ENCODE measurements around the gene LDB1.
A peak's percentile ranks its signal among the peaks of the same experiment; 100 is the strongest.

The LDB1 gene

DNA sequence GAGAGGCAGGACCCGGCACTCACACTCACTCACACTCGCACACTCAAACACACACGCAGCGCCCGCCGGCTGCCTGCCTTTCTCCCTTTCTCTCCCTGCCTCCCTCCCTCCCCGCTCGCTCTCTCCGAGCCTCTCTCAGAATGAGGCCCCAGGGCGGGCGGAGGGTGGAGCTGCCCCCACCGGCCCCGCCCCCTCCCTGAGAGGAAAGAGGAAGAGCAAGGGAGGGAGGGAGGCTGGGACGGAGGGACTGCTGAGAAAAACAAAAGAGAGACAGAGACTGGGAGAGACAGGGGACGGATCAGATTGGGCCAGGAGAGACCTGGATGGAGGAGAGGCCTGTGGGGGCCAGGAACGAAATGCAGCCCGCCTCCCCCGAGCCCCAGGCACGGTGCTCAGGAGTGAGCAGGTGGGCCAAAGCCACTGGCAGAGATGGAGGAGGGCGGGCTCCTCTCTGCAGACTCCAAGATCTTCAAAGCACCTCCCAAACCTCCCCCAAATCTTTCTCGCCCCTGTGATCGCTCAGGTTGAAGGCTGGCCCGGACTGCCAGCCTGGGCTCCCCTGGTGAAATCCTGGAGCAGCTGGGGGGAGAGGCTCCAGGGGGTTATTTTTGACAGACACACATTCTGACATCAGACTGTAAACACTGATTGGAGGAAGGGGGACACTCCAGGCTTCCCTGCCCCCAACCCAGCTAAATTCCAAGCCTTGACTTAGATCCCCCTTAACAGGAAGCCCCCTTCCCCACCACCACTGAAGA, 5.1 kb downstream of the LDB1 start:
- Histone ChIP-seq H3K79me2 (ENCODE audit: control insufficient read depth, low read length) (peaks cover 86% of the 10 kb centered on the region), H4K20me1 (ENCODE audit: control insufficient read depth, insufficient read depth, low read depth, low read length) (peaks cover 25% of the 10 kb centered on the region), H3K36me3 (ENCODE audit: control insufficient read depth, low read length) (peaks cover 26% of the 10 kb centered on the region), H3K4me3 (ENCODE audit: low read length) (peak overlapping the region; percentile 97), H3K9me3 (ENCODE audit: control insufficient read depth, insufficient read depth, low read length) (no peaks in the 10 kb centered on the region), H3K9me2 (replicated peaks; ENCODE audit: control insufficient read depth, low read length) (no peaks in the 10 kb centered on the region), H3F3A (ENCODE audit: control insufficient read depth, insufficient read depth) (peaks cover 38% of the 10 kb centered on the region), H3K27me3 (ENCODE audit: control insufficient read depth, low read length) (no peaks in the 10 kb centered on the region), H3K27ac (ENCODE audit: low read depth, low read length) (peak overlapping the region; percentile 86), H3K4me2 (ENCODE audit: low read length) (peak overlapping the region; percentile 99), H3K4me1 (ENCODE audit: control insufficient read depth, low read length) (peaks cover 63% of the 10 kb centered on the region)
- TF ChIP-seq, protein P1, sequence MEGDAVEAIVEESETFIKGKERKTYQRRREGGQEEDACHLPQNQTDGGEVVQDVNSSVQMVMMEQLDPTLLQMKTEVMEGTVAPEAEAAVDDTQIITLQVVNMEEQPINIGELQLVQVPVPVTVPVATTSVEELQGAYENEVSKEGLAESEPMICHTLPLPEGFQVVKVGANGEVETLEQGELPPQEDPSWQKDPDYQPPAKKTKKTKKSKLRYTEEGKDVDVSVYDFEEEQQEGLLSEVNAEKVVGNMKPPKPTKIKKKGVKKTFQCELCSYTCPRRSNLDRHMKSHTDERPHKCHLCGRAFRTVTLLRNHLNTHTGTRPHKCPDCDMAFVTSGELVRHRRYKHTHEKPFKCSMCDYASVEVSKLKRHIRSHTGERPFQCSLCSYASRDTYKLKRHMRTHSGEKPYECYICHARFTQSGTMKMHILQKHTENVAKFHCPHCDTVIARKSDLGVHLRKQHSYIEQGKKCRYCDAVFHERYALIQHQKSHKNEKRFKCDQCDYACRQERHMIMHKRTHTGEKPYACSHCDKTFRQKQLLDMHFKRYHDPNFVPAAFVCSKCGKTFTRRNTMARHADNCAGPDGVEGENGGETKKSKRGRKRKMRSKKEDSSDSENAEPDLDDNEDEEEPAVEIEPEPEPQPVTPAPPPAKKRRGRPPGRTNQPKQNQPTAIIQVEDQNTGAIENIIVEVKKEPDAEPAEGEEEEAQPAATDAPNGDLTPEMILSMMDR (IDR thresholded peaks at IDR 0.05; ENCODE audit: low read depth, low read length, poor library complexity, severe bottlenecking) = no peak
- no peak for TF ChIP-seq EZH2phosphoT487 (IDR thresholded peaks at IDR 0.05; ENCODE audit: borderline replicate concordance, low read length)

DNA sequence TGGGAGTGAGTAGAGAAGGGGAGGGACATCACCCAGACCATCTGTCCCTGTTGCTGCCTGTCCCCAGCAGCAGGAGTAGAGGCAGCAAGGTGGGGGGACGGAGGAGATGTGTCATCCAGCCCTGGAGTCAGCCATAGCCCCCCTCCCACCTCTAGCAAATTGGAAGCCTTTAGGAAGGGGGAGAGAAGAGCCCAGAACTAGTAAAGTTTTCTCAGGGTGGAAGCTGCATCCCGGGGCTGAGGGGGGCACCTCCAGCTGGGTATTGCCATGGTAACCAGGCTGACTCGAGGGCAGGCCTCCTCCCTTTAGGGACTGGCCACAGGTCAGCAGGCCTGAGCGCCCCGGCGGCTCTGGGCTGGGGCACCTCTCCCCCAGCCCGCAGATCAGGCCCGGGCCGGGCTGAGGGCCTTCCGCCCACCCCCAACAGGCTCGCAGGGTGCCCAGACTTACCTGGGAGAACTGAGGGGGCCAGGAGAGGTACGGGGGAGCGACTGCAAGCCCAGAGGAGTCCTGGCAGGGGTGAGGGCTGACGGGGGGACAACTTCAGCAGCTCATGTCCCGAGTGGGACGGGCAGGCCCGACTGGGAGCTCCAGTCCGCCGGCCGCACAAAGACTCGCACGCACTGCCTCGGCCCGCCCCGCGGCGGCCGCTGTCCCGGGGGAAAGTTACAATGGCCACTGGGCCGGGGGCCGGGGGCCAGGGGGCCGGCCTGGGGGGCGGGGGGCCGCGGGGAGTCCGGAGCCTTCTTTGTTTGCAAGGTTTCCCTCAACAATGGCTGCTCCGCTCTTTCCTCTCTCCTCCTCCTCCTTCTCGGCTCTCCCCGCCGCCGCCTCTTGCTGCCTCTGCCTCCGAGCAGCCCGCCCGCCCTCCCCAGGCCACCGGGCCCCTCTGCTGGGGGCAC, 6.0 kb downstream of the LDB1 start:
- Histone ChIP-seq H3K36me3 (ENCODE audit: control insufficient read depth, low read length) (peaks cover 34% of the 10 kb centered on the region), H3K9me3 (ENCODE audit: control insufficient read depth, insufficient read depth, low read length) (no peaks in the 10 kb centered on the region), H3K27me3 (ENCODE audit: control insufficient read depth, low read length) (no peaks in the 10 kb centered on the region), H3K27ac (ENCODE audit: low read depth, low read length) (no peak overlapping the region), H3K9me2 (replicated peaks; ENCODE audit: control insufficient read depth, low read length) (no peaks in the 10 kb centered on the region), H4K20me1 (ENCODE audit: control insufficient read depth, insufficient read depth, low read depth, low read length) (peaks cover 25% of the 10 kb centered on the region), H3K79me2 (ENCODE audit: control insufficient read depth, low read length) (peaks cover 78% of the 10 kb centered on the region), H3K4me2 (ENCODE audit: low read length) (peak overlapping the region; percentile 99), H3K4me1 (ENCODE audit: control insufficient read depth, low read length) (peaks cover 60% of the 10 kb centered on the region), H3F3A (ENCODE audit: control insufficient read depth, insufficient read depth) (peaks cover 35% of the 10 kb centered on the region), H3K4me3 (ENCODE audit: low read length) (peak overlapping the region; percentile 97)
- TF ChIP-seq, protein P1 (IDR thresholded peaks at IDR 0.05; ENCODE audit: low read depth, low read length, poor library complexity, severe bottlenecking) = no peak
- no peak for TF ChIP-seq EZH2phosphoT487 (IDR thresholded peaks at IDR 0.05; ENCODE audit: borderline replicate concordance, low read length)

DNA sequence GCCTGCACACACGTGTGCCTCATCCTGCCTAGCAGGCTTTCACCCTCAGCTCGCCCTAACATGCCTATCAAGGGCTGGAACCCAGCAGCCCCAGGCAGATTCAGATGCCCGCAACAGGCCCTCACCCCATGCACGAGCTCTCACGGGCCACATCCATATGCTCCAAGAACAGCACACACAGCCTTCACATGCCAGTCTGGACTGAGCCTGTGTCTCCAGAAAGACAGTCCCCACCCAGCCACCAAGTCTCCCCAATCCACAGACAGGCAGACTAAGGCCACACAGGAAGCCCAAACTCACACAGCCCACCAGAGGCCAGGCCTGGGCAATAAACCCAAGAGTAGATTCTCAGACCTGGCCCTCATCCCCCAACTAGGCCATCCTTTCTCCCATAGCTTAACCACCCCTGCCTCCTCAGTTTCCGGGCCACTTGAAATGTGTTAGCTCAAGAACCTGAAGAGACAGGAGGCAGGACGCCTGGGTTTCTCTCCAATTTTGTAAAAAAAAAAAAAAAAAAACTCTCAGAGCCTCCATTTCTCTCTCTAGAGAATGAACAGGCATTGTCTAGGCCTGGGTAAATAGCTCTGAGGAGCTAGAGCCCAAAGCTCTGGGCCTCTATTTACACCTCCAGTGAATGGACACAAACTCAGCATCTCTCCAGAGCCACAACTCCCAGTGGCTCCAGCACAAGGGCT, 6.8 kb downstream of the LDB1 start:
- Histone ChIP-seq H3K9me3 (ENCODE audit: control insufficient read depth, insufficient read depth, low read length) (no peaks in the 10 kb centered on the region), H3K9me2 (replicated peaks; ENCODE audit: control insufficient read depth, low read length) (no peaks in the 10 kb centered on the region), H3K36me3 (ENCODE audit: control insufficient read depth, low read length) (peaks cover 42% of the 10 kb centered on the region), H3K27me3 (ENCODE audit: control insufficient read depth, low read length) (no peaks in the 10 kb centered on the region), H3K4me3 (ENCODE audit: low read length) (peak overlapping the region; percentile 97), H3K4me1 (ENCODE audit: control insufficient read depth, low read length) (peaks cover 53% of the 10 kb centered on the region), H3K79me2 (ENCODE audit: control insufficient read depth, low read length) (peaks cover 70% of the 10 kb centered on the region), H3K4me2 (ENCODE audit: low read length) (peak overlapping the region; percentile 93), H3K27ac (ENCODE audit: low read depth, low read length) (no peak overlapping the region), H3F3A (ENCODE audit: control insufficient read depth, insufficient read depth) (peaks cover 29% of the 10 kb centered on the region), H4K20me1 (ENCODE audit: control insufficient read depth, insufficient read depth, low read depth, low read length) (peaks cover 25% of the 10 kb centered on the region)
- TF ChIP-seq EZH2phosphoT487 (IDR thresholded peaks at IDR 0.05; ENCODE audit: borderline replicate concordance, low read length) = no peak
- TF ChIP-seq, protein P1 (IDR thresholded peaks at IDR 0.05; ENCODE audit: low read depth, low read length, poor library complexity, severe bottlenecking) = no peak
